CD4-positive, alpha-beta T cell treated with Interleukin-17A for 1 hour (primary cell): ENCODE results near the gene FAM210A.
"Not testable (repeated sequence)": the region's sequence is repeated elsewhere in the genome, so short reads cannot be mapped to it uniquely, and the experiment has no call there.

Source experiments
- DNase-seq: peaks from one replicate; pipeline ENCODE4 v3.0.0-alpha.2; 2020

Gene FAM210A

GRCh38 chr18:13700153-13700552 lies 26.2 kb downstream of the FAM210A start:
- no peak for DNase-seq

GRCh38 chr18:13696961-13697360 lies 29.4 kb downstream of the FAM210A start:
- no peak for DNase-seq

GRCh38 chr18:13695337-13695736 lies 31.0 kb downstream of the FAM210A start:
- DNase-seq: not testable (repeated sequence)

GRCh38 chr18:13690060-13690459 lies 36.3 kb downstream of the FAM210A start:
- DNase-seq: not testable (repeated sequence)

DNA sequence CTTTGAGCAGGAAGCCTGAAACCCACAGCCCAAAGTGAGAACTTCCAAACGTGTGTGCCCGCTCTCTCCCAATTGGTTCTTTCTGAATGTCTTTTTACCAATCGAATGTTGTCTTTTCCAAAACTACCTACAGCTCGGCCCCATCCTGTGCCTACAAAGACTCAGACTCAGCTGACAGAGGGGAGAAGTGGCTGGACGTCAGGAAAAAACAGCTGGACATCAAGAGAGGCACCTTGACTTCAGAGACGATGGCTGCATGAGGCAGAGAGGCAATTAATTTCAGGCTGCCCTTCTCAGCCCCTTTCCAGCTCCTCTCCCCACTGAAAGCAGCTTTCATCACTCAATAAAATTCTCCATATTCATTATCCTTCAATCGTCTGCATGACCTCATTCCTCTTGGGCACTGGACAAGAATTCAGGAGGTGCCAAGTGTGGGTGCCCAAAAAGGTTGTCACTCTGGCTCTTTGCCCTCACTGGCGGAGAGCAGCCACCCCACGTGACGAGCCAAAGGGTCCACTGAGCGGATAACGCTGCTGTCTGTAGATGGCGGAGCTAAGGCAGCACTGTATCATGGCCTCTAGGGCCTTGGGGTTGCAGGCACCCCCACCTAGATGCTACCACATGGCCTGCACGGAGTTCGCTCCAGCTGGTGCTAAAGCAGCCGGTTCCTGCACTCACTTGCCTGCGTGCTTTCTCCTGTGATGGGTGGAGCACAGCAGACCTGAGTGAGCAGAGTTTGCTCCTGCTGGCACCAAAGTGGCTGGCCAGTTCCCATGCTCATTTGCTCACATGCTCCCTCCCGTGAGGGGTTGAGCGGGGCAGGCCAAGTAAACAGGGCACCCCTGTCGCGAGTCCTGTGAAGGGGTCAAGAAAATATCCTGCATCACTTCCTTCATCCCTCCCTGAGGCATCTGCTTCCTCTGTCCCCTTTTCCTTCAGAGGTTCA lies 37.9 kb downstream of the FAM210A start:
- no peak for DNase-seq

GRCh38 chr18:13684546-13684945 lies 41.8 kb downstream of the FAM210A start:
- DNase-seq: no peak

DNA sequence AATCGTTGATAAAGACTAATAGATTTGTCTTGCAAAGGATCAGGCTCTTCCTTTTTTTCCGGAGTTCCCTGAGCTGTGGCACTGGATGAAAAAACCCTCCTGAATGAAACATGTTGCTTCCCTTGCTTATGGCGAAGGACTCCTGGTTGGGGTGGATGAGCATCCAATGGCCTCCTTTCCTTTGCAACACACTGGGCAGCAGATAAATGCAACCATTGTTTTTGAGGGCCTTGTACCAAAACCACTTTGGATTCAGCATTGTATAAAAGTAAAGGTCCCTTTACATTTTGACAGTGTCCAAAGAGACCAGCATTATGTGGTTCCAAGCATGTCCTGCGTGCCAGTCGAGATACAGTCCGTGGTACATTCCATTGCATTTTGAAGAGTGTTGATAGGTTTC lies 44.7 kb downstream of the FAM210A start:
- no peak for DNase-seq

GRCh38 chr18:13680612-13681011 lies 45.7 kb downstream of the FAM210A start:
- DNase-seq: no peak

GRCh38 chr18:13677350-13677749 lies 49.0 kb downstream of the FAM210A start:
- not testable (repeated sequence) for DNase-seq

DNA sequence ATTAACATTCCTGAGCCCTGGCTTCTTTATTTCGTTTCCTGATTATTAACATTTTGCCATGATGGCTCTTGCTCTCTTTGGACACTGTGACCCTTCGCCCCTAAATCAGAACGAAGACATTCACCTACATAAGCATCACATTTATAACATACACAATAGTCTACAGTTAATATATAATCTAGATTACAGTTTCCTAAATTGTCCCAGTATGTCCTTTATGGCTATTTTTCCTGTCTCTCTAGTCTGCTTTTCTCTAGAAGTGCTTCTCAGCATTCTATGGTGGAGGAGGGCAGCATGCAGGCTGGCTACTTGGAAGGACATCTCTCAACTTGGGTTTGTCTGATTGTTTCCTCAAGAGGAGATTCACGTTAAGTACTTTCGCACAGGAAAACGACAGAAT lies 49.9 kb downstream of the FAM210A start:
- no peak for DNase-seq

DNA sequence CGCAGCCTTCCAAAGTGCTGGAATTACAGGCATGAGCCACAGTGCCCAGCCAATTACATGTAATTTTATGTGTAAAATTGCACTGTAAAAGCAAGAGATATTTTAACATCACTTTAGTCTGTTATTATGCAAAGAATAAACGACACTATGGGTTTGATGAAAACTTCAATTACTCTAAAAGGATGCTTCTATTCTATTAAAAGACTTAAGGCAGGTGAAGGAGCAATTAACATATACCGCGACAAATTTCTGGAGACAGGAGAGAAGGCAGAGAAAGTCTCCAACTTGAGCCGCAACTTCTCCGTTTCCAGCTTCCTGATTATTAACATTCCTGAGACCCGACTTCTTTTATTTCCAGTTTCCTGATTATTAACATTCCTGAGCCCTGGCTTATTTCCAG lies 53.7 kb downstream of the FAM210A start:
- DNase-seq: no peak

GRCh38 chr18:13661779-13662256 lies 64.5 kb downstream of the FAM210A start:
- no peak for DNase-seq

- DNase-seq: no peak
These were observed 65.1 kb downstream of the FAM210A start for GRCh38 chr18:13661051-13661778.

- no peak for DNase-seq
These were observed 65.8 kb downstream of the FAM210A start for GRCh38 chr18:13660510-13660909.

DNA sequence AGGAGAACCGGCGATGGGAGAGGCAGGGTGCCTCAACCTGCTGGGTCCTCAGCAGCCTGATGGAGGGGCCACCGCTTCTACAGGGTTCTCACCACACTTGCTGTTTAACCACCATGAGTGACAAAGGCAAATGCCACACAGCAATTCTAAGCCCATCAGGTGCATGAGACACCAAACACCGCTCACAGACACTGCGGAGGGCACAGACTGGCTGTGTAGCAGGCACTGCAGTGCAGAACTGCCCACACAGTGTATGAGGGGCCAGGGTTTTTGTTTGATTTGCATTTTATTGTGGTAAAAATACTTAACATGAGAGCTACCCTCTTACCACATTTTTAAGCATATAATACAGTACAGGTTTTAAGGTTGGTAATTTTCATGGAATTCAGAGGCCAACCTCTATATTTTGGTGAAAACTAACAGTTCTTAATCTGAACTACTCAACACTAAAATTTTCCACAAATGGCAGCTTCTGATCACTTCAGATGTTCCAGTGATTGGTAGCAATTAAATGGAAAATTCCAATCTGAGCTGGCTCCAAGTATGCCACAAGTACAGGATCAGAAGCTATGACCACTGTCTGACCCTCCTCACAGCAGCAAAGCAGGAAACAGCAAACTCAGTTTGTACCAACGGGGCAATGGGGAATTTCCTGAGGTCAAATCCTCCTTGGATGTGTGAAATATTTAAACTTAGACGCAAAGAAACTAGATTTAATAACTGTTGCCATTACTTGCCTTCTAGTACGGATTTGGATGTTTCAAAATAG lies 67.7 kb downstream of the FAM210A start:
- DNase-seq: no peak

DNA sequence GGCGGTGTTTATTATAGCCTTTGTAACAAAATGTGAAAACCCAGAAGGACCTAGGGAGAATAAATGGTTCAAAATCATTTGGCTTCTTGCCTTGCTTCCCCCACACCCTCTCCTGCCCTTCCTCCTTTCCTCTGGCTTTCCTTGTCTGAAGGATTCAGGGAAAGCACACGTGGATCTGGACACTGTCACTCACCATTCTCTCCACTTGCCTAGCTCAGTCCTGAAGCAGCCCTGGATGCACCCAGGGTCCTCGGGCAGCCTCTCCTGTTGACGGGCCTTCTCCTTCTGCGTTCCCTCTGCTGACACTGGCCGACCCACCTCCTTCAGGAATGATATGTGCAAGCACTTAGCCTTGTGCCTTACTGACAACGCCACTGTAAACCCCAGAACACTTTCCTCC lies 68.4 kb downstream of the FAM210A start:
- DNase-seq: no peak

GRCh38 chr18:13653746-13654433 lies 72.5 kb downstream of the FAM210A start:
- DNase-seq: no peak

GRCh38 chr18:13649397-13650390 lies 76.7 kb downstream of the FAM210A start:
- no peak for DNase-seq

- DNase-seq: no peak
These were observed 78.6 kb downstream of the FAM210A start for GRCh38 chr18:13647761-13648160.

GRCh38 chr18:13646633-13647032 lies 79.7 kb downstream of the FAM210A start:
- DNase-seq: no peak

GRCh38 chr18:13645093-13645492 lies 81.3 kb downstream of the FAM210A start:
- no peak for DNase-seq
